ENCODE data around the gene SEC61A1. TPM values are rescaled to one million over a fixed set of nuclear protein-coding genes. Genes with fewer than 3 reads are reported as not detected.
A peak's percentile ranks its signal among the peaks of the same experiment; 100 is the strongest.

SEC61A1 gene
- total RNA-seq, 2 donors from 2014 or later: 152 to 174 TPM

- Histone ChIP-seq H3K27me3 (ENCODE audit: control insufficient read depth, insufficient read depth, low read length, poor library complexity, severe bottlenecking) (no peaks in the 10 kb centered on the region), H3K27ac (ENCODE audit: low read depth, low read length) (no peak overlapping the region), H3K4me3 (ENCODE audit: low read length) (no peak overlapping the region), H3K4me1 (ENCODE audit: control insufficient read depth, insufficient read depth, low read length) (no peaks in the 10 kb centered on the region), H3K36me3 (ENCODE audit: control insufficient read depth, insufficient read depth, low read length) (peaks cover 62% of the 10 kb centered on the region), H3K9ac (ENCODE audit: extremely low read depth, low read length, poor library complexity, severe bottlenecking) (no peak overlapping the region), H3K9me3 (ENCODE audit: control insufficient read depth, low read length) (no peaks in the 10 kb centered on the region)
- H3K36me3 Mint-ChIP-seq (ENCODE audit: low read depth): peaks cover 68% of the 10 kb centered on the region
- H3K4me1 Mint-ChIP-seq: no peaks in the 10 kb centered on the region
- WGBS, 2 experiments (ENCODE audit: insufficient coverage in 1 of 2, insufficient read length in 1 of 2): 88 to 89% methylated on average over 9 to 10 of the region's 10 CpGs
- no peaks in the 10 kb centered on the region for H3K9me3 Mint-ChIP-seq
- no peak for DNase-seq
- no peak overlapping the region for H3K4me3 Mint-ChIP-seq
- H3K27me3 Mint-ChIP-seq (ENCODE audit: insufficient read depth): peaks cover under 1% of the 10 kb centered on the region
- TF ChIP-seq CTCF (conservative IDR thresholded peaks at IDR 0.05): no peak
- H3K27ac Mint-ChIP-seq: no peak overlapping the region
Observed at GRCh38 chr3:128083396-128083795, 31.2 kb downstream of the SEC61A1 start.

DNA sequence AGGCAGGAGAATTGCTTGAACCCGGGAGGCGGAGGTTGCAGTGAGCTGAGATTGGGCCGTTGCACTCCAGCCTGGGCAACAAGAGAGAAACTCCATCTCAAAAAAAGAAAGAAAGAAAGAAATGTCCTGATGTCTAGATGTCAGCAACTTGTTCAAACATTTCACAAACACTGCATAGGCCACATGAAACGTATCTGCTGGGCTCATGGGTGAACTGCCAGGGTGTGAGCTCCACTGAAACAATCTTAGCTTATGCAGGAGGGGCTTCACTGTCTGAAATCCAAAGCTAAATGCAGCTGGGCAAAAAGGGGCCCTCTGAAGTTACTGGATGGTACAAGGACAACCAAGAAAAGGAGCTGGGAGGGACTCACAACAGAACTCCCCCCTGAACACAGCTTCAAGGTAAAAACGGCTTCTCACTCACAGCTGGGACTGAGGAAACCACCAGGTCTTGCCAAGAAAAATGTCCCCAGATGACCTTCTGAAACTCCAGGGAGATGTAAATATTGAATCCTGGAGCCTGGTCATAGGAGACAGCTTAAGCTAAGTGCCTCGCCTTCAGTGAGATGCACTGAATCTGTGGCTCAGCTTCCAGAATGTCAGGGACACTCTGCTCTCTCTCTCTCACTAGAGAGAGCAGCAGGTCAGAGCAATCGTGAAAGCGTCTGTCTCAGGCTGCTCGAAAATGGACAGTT is 31.9 kb downstream of the SEC61A1 start:
- Histone ChIP-seq H3K9ac (ENCODE audit: extremely low read depth, low read length, poor library complexity, severe bottlenecking) (no peak overlapping the region), H3K27ac (ENCODE audit: low read depth, low read length) (no peak overlapping the region), H3K27me3 (ENCODE audit: control insufficient read depth, insufficient read depth, low read length, poor library complexity, severe bottlenecking) (no peaks in the 10 kb centered on the region), H3K36me3 (ENCODE audit: control insufficient read depth, insufficient read depth, low read length) (peaks cover 58% of the 10 kb centered on the region), H3K4me1 (ENCODE audit: control insufficient read depth, insufficient read depth, low read length) (no peaks in the 10 kb centered on the region), H3K9me3 (ENCODE audit: control insufficient read depth, low read length) (no peaks in the 10 kb centered on the region), H3K4me3 (ENCODE audit: low read length) (no peak overlapping the region)
- no peak for TF ChIP-seq CTCF (conservative IDR thresholded peaks at IDR 0.05)
- H3K4me3 Mint-ChIP-seq: no peak overlapping the region
- no peaks in the 10 kb centered on the region for H3K9me3 Mint-ChIP-seq
- peak overlapping the region; percentile 13 for H3K27ac Mint-ChIP-seq
- DNase-seq: no peak
- peaks cover 64% of the 10 kb centered on the region for H3K36me3 Mint-ChIP-seq (ENCODE audit: low read depth)
- 91 to 97% methylated on average over 3 to 9 of the region's 9 CpGs for WGBS, 2 experiments (ENCODE audit: insufficient coverage in 1 of 2, insufficient read length in 1 of 2)
- H3K27me3 Mint-ChIP-seq (ENCODE audit: insufficient read depth): no peaks in the 10 kb centered on the region
- no peaks in the 10 kb centered on the region for H3K4me1 Mint-ChIP-seq

DNA sequence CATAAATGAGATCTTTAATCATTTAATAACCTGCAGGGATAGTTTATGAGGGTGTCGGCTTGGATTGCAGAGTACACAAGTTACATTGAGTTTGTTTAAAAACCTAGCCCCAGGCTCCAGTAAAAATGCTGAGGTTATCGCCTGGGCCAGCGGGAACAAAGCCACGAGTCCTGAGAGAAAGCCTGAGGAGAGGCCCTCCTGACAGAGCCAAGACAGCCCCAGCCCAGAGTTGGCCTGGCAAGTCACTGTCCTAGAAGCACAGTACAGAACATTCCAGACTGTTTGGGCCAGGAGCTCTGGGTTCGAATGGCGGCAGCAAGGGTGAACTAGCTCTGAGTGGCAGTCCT is 32.4 kb downstream of the SEC61A1 start:
- WGBS, 2 experiments (ENCODE audit: insufficient coverage in 1 of 2, insufficient read length in 1 of 2): 93 to 98% methylated on average over 6 of the region's 6 CpGs
- DNase-seq: no peak

More for the DNA sequence above, 32.4 kb downstream of the SEC61A1 start:
- Mint-ChIP-seq H3K27ac (no peak overlapping the region), H3K4me1 (no peaks in the 10 kb centered on the region), H3K27me3 (ENCODE audit: insufficient read depth) (no peaks in the 10 kb centered on the region), H3K4me3 (no peak overlapping the region), H3K9me3 (no peaks in the 10 kb centered on the region), H3K36me3 (ENCODE audit: low read depth) (peaks cover 62% of the 10 kb centered on the region)
- H3K9me3 ChIP-seq (ENCODE audit: control insufficient read depth, low read length): no peaks in the 10 kb centered on the region
- no peak overlapping the region for H3K9ac ChIP-seq (ENCODE audit: extremely low read depth, low read length, poor library complexity, severe bottlenecking)
- H3K36me3 ChIP-seq (ENCODE audit: control insufficient read depth, insufficient read depth, low read length): peaks cover 62% of the 10 kb centered on the region
- no peaks in the 10 kb centered on the region for H3K27me3 ChIP-seq (ENCODE audit: control insufficient read depth, insufficient read depth, low read length, poor library complexity, severe bottlenecking)
- no peaks in the 10 kb centered on the region for H3K4me1 ChIP-seq (ENCODE audit: control insufficient read depth, insufficient read depth, low read length)
- no peak overlapping the region for H3K27ac ChIP-seq (ENCODE audit: low read depth, low read length)
- no peak overlapping the region for H3K4me3 ChIP-seq (ENCODE audit: low read length)
- no peak for TF ChIP-seq CTCF (conservative IDR thresholded peaks at IDR 0.05)
